Measurements from ENCODE around the gene DMD.

The DMD gene

GRCh38 chrX:31130457-31131220 is 2080.7 kb downstream of the DMD start:
- H3K4me3 ChIP-seq (ENCODE audit: low read depth, low read length), result no peak overlapping the region
- DNase-seq (ENCODE audit: low read depth), result no peak
- TF ChIP-seq CTCF (IDR thresholded peaks at IDR 0.05; ENCODE audit: control insufficient read depth, extremely low read depth, insufficient read depth), result no peak

DNA sequence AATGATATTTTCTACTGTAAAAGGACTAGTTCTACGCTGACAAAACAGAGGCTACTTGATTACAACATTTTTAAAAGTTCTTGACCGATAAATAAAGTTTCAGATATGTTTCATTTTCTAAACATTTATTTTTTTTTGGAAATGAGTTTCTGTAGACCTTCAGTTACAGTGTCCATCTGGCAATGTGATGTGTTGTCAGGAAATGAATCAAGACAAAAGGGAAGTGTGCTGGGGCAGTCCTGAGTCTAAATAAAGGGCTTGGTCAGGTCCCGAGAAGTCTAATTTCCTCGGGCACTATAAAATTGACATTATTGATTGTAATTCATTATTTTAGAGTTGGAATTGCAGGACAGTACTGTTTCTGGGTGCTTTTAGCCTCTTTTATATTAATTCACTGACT is 2082.5 kb downstream of the DMD start:
- TF ChIP-seq CTCF (IDR thresholded peaks at IDR 0.05; ENCODE audit: control insufficient read depth, extremely low read depth, insufficient read depth), result no peak
- no peak for DNase-seq (ENCODE audit: low read depth)
- no peak overlapping the region for H3K4me3 ChIP-seq (ENCODE audit: low read depth, low read length)

DNA sequence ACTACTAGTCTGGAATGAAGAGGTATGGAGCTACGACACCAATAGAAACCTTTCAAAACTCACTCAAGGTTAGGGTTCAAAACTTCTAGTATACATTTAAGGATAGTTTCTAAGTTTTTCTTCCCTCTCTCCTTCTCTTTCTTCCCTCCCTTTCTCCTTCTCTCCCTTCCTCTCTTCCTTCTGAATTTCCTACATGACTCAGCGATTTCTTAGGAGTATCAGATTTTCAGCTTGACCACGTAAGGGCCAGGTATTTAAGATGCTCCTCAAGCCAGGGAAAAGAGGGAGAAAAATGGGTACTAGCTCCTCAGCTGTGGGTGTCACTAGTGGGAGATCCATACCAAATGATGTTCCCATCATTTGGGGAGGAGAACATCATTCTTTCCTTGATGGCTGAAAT is 2083.6 kb downstream of the DMD start:
- TF ChIP-seq CTCF (IDR thresholded peaks at IDR 0.05; ENCODE audit: control insufficient read depth, extremely low read depth, insufficient read depth), result no peak

DNA sequence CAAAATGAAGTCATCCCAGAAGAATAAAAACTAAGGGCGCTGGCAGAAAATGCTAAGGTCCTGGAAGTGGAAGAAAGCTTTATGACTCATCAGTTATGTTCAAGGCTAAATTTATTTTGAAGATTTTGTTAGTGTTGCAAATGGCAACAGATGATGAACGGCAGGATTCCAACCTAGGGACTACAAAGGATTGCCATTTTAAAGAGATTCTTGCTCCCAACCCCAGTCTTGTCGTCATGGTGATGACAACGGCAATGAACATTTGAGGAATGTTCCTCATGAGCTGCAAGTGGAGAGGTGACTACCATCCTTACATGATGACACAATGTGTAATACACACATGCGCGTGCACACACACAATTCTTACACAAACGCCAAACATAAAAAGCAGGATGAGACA is 2085.1 kb downstream of the DMD start:
- DNase-seq (ENCODE audit: low read depth), result no peak
- H3K4me3 ChIP-seq (ENCODE audit: low read depth, low read length), result no peak overlapping the region
- no peak for TF ChIP-seq CTCF (IDR thresholded peaks at IDR 0.05; ENCODE audit: control insufficient read depth, extremely low read depth, insufficient read depth)

More for the DNA sequence above, 2083.6 kb downstream of the DMD start:
- DNase-seq (ENCODE audit: low read depth), result no peak
- no peak overlapping the region for H3K4me3 ChIP-seq (ENCODE audit: low read depth, low read length)

- DNase-seq (ENCODE audit: low read depth), result no peak
- TF ChIP-seq CTCF (IDR thresholded peaks at IDR 0.05; ENCODE audit: control insufficient read depth, extremely low read depth, insufficient read depth), result no peak
- H3K4me3 ChIP-seq (ENCODE audit: low read depth, low read length), result no peak overlapping the region
These were observed 2086.8 kb downstream of the DMD start for GRCh38 chrX:31124536-31124935.

DNA sequence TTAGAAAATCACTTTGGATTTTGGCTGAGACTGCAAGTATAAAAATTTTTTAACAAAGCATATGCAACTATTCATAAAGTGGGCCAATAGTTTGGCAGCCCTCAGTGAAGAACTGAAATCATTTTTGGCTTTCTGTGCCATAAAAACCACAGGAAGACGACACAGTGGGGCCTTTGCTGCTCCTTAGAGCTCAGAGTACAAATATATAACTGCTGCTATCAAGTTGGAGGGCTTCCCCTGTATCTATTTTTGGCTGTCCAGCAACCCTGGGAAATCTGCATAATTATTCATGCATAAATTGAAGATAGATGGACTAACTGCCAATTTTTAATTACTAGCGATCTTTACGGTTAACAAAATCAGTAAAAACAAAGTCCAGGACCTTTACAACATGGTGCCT is 2088.0 kb downstream of the DMD start:
- TF ChIP-seq CTCF (IDR thresholded peaks at IDR 0.05; ENCODE audit: control insufficient read depth, extremely low read depth, insufficient read depth), result no peak
- no peak overlapping the region for H3K4me3 ChIP-seq (ENCODE audit: low read depth, low read length)
- DNase-seq (ENCODE audit: low read depth), result no peak

DNA sequence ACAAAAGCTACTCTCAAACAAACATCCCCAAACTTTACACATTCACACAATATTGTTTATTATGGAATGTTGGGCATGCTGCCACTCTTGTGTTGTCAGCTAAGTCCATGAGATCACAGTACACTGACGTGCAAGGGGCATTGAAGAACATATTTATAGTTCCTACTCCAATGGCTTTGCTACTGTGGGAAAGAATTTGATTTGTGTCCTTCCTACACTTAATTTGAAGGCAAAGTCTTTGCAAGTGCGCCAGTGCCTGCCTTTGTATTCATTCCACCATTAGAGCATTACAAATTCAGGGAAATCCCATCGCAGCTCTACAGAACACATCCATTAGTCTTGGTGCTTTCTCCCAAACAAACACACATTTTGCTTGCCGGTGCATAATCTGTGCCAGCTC is 2094.1 kb downstream of the DMD start:
- no peak for DNase-seq (ENCODE audit: low read depth)
- no peak overlapping the region for H3K4me3 ChIP-seq (ENCODE audit: low read depth, low read length)
- TF ChIP-seq CTCF (IDR thresholded peaks at IDR 0.05; ENCODE audit: control insufficient read depth, extremely low read depth, insufficient read depth), result no peak
